NCI-H2196 treated with DMSO at 0.1 percent for 48 hours (cell line): Measurements from ENCODE around the gene ZNF142.

Experiments
- DNase-seq: peaks from one replicate; lab custom pipeline; 2025; ENCODE audit not compliant: unreplicated experiment; lab: John Stamatoyannopoulos, UW

Gene ZNF142

GRCh38 chr2:218648088-218648786, 11.2 kb downstream of the ZNF142 start:
- peak; percentile 9 for DNase-seq

GRCh38 chr2:218645126-218645525, 14.3 kb downstream of the ZNF142 start:
- no peak for DNase-seq

- no peak for DNase-seq
Measured at GRCh38 chr2:218644721-218645120, 14.7 kb downstream of the ZNF142 start.

GRCh38 chr2:218643751-218644310, 15.6 kb downstream of the ZNF142 start:
- DNase-seq, result no peak

GRCh38 chr2:218642786-218643185, 16.6 kb downstream of the ZNF142 start:
- DNase-seq, result no peak

GRCh38 chr2:218642121-218642656, 17.2 kb downstream of the ZNF142 start:
- no peak for DNase-seq

- DNase-seq, result no peak
Measured at GRCh38 chr2:218638372-218638771, 21.1 kb downstream of the ZNF142 start.

- DNase-seq, result no peak
Measured at GRCh38 chr2:218635719-218636118, 23.7 kb downstream of the ZNF142 start.

- DNase-seq, result no peak
Measured at GRCh38 chr2:218631837-218632236, 27.6 kb downstream of the ZNF142 start.

GRCh38 chr2:218627939-218628338, 31.5 kb downstream of the ZNF142 start:
- no peak for DNase-seq

GRCh38 chr2:218626369-218626768, 33.1 kb downstream of the ZNF142 start:
- DNase-seq, result no peak

- no peak for DNase-seq
Measured at GRCh38 chr2:218623366-218623705, 36.1 kb downstream of the ZNF142 start.

- DNase-seq, result no peak
Measured at GRCh38 chr2:218622606-218623365, 36.6 kb downstream of the ZNF142 start.

GRCh38 chr2:218621007-218621406, 38.4 kb downstream of the ZNF142 start:
- DNase-seq, result no peak

GRCh38 chr2:218618102-218618860, 41.1 kb downstream of the ZNF142 start:
- peak; percentile 15 for DNase-seq

GRCh38 chr2:218615868-218616315, 43.5 kb downstream of the ZNF142 start:
- DNase-seq, result no peak

GRCh38 chr2:218607436-218608115, 51.8 kb downstream of the ZNF142 start, which contains the start of gene PLCD4:
Gene PLCD4, plus strand, starts transcription at chr2:218607899. Its CDS starts 7,841 bp downstream, at chr2:218615740.
- peak; percentile 65 for DNase-seq

- peak; percentile 75 for DNase-seq
Measured at GRCh38 chr2:218605432-218605831, 54.0 kb downstream of the ZNF142 start.
